Left renal pelvis (tissue), 4 donors: Measurements from ENCODE around the gene OR6Q1. TPM values are rescaled to one million over a fixed set of nuclear protein-coding genes. Genes with fewer than 3 reads are reported as not detected.

Source experiments
- DNase-seq, 4 donors: peaks; one replicate each; pipeline ENCODE4 v3.0.0-alpha.2; 2013; ENCODE audit warnings: low read depth in 4 of 4, low spot score in 3 of 4
- polyA plus RNA-seq, 4 donors: library from polyadenylated mRNA; unstranded; fragments of 120-200 nt; gene quantifications; one replicate each; pipeline ENCODE4 v1.2.1, GENCODE V29; 2013; ENCODE audit not compliant: insufficient read length in 4 of 4

Gene OR6Q1
- polyA plus RNA-seq, 4 donors, result not detected

GRCh38 chr11:58057481-58057880, 26.7 kb downstream of the OR6Q1 start:
- DNase-seq, result no peak

- peak in 1 of 4 donors; percentile 9 for DNase-seq
Measured at GRCh38 chr11:58058276-58059006, 27.7 kb downstream of the OR6Q1 start.

- peak in 1 of 4 donors; percentile 22 for DNase-seq
Measured at GRCh38 chr11:58059007-58059350, 28.2 kb downstream of the OR6Q1 start.

- no peak for DNase-seq
Measured at GRCh38 chr11:58060535-58060934, 29.8 kb downstream of the OR6Q1 start.

- DNase-seq, result no peak
Measured at GRCh38 chr11:58060939-58061672, 30.4 kb downstream of the OR6Q1 start.

GRCh38 chr11:58061813-58062212, 31.1 kb downstream of the OR6Q1 start:
- no peak for DNase-seq

- no peak for DNase-seq
Measured at GRCh38 chr11:58067685-58068084, 36.9 kb downstream of the OR6Q1 start.

- DNase-seq, result no peak
Measured at GRCh38 chr11:58068655-58069054, 37.9 kb downstream of the OR6Q1 start.

GRCh38 chr11:58070585-58070984, 39.8 kb downstream of the OR6Q1 start:
- no peak for DNase-seq

GRCh38 chr11:58075781-58076180, 45.0 kb downstream of the OR6Q1 start:
- DNase-seq, result no peak

Other genes starting within 250 kb of the OR6Q1 start
- not detected for gene OR9Q1, start 7.1 kb upstream of the OR6Q1 start, polyA plus RNA-seq
- not detected for gene OR9I1, start 94.6 kb downstream of the OR6Q1 start, polyA plus RNA-seq
- gene OR9Q2, start 158.1 kb downstream of the OR6Q1 start, polyA plus RNA-seq, result not detected
- not detected for gene OR1S2, start 173.2 kb downstream of the OR6Q1 start, polyA plus RNA-seq
- not detected for gene OR1S1, start 181.8 kb downstream of the OR6Q1 start, polyA plus RNA-seq
- gene OR10Q1, start 198.0 kb downstream of the OR6Q1 start, polyA plus RNA-seq, result not detected
- not detected for gene OR10W1, start 237.3 kb downstream of the OR6Q1 start, polyA plus RNA-seq